GM23248 (cell line): Measurements from ENCODE around the gene LCE2D.
"Not testable (repeated sequence)": the region's sequence is repeated elsewhere in the genome, so short reads cannot be mapped to it uniquely, and the experiment has no call there.

Experiments used
- EZH2 ChIP-seq: fragments of 200-600 bp; sonication (generic); IDR thresholded peaks from 2 replicates; pipeline ENCODE4 v1.6.1; 2018; ENCODE audit warnings: antibody characterized with exemption, mild to moderate bottlenecking; ENCODE audit not compliant: insufficient read depth, poor library complexity, severe bottlenecking
- EZH2phosphoT487 ChIP-seq: fragments of 200-600 bp; sonication (generic); IDR thresholded peaks from 2 replicates; pipeline ENCODE4 v1.6.1; 2018; ENCODE audit warnings: antibody characterized with exemption, moderate library complexity, mild to moderate bottlenecking, low read depth; ENCODE audit not compliant: insufficient read depth

- not testable (repeated sequence) for TF ChIP-seq EZH2phosphoT487, EZH2
Measured at GRCh38 chr1:152674983-152675382, 11.8 kb downstream of the LCE2D start, which contains the start of gene LCE2C.
